HCT116 (cell line): ENCODE measurements around the gene PCCA. TPM values are rescaled to one million over a fixed set of nuclear protein-coding genes. Genes with fewer than 3 reads are reported as not detected.

Experiments
- ATAC-seq: fragments of 200-7000 bp; cut with Tn5 transposase; 2 replicates; pipeline ENCODE4 v1.9.1; 2020; ENCODE audit warnings: mild to moderate bottlenecking, moderate library complexity
- BruUV-seq: library from RNA; stranded (reverse); fragments of 400-500 nt; replicated peaks from 2 replicates; lab custom pipeline; 2021; lab: Mats Ljungman, UMichigan
- CTCF ChIA-PET: fragments of 300-600 bp; sonication (Branson Sonifier 250); formaldehyde crosslinking; loops from one replicate; lab custom pipeline; 2021; ENCODE audit warnings: antibody characterized with exemption; lab: Charles Lee
- POLR2A ChIA-PET: fragments of 300-600, 350-600 bp; sonication (Branson Sonifier 250); formaldehyde crosslinking; loops from one replicate; lab custom pipeline; 2021; ENCODE audit warnings: antibody characterized with exemption; lab: Charles Lee
- RAD21 ChIA-PET, 2 experiments: fragments of 300-600 bp; sonication (Branson Sonifier 250); formaldehyde crosslinking; loops; one replicate each; lab custom pipeline; 2023; ENCODE audit warnings: low total read pairs in 2 of 2; ENCODE audit not compliant: uncharacterized antibody in 2 of 2, unreplicated experiment in 2 of 2, low non-redundant PET in 1 of 2; lab: Charles Lee
- DNase-seq: peaks from one replicate; pipeline ENCODE4 v3.0.0-alpha.2; 2010; ENCODE audit warnings: low read depth, low spot score
- H2AFZ ChIP-seq: fragments of 200-600 bp; shearing (Covaris generic), sonication (generic); 2 replicates; pipeline ENCODE4 v1.6.1; 2017; ENCODE audit warnings: low read depth, mixed run types, mixed read lengths, antibody characterized with exemption, low read length; ENCODE audit not compliant: poor library complexity, severe bottlenecking
- H3K27ac ChIP-seq: 2 replicates; pipeline ENCODE4 v1.5.1; 2012; ENCODE audit warnings: low read depth, low read length
- H3K27me3 ChIP-seq: fragments of 200-600 bp; sonication (generic); 2 replicates; pipeline ENCODE4 v1.6.1; 2016; ENCODE audit warnings: mixed run types, low read length, mixed read lengths; ENCODE audit not compliant: insufficient read depth
- H3K36me3 ChIP-seq, 2 experiments: fragments of 200-500 bp in 1 of 2; fragments of 200-600 bp in 1 of 2; sonication (Bioruptor generic) in 1 of 2; sonication (generic) in 1 of 2; 2 replicates each; pipeline versions ENCODE4 v1.5.1 to v1.6.1; 2014 to 2016; ENCODE audit warnings: low read length in 2 of 2, inconsistent platforms in 1 of 2, mixed read lengths in 1 of 2, mixed run types in 1 of 2; ENCODE audit not compliant: insufficient read depth in 2 of 2, control insufficient read depth in 1 of 2
- H3K4me1 ChIP-seq, 2 experiments: fragments of 200-600 bp in 1 of 2; sonication (generic) in 1 of 2; 2 replicates each; pipeline versions ENCODE4 v1.5.1 to v1.6.1; 2012 to 2017; ENCODE audit warnings: low read length in 2 of 2, inconsistent platforms in 1 of 2, mild to moderate bottlenecking in 1 of 2, mixed read lengths in 1 of 2, mixed run types in 1 of 2, moderate library complexity in 1 of 2; ENCODE audit not compliant: insufficient read depth in 2 of 2, control insufficient read depth in 1 of 2
- H3K4me2 ChIP-seq: fragments of 200-600 bp; sonication (generic); 2 replicates; pipeline ENCODE4 v1.6.1; 2017; ENCODE audit warnings: mixed run types, low read length, mixed read lengths
- H3K4me3 ChIP-seq, 2 experiments: fragments of 200-600 bp in 1 of 2; sonication (generic) in 1 of 2; replicated peaks in 1 of 2; 2 replicates each; pipeline ENCODE4 v1.5.1; 2011 to 2016; ENCODE audit warnings: low read length in 2 of 2, control low read depth in 1 of 2, low read depth in 1 of 2, mild to moderate bottlenecking in 1 of 2, mixed read lengths in 1 of 2, mixed run types in 1 of 2
- H3K79me2 ChIP-seq: fragments of 200-600 bp; sonication (generic); 2 replicates; pipeline ENCODE4 v1.6.1; 2017; ENCODE audit warnings: mild to moderate bottlenecking, mixed run types, low read length, moderate library complexity, mixed read lengths; ENCODE audit not compliant: insufficient read depth
- H3K9ac ChIP-seq: fragments of 200-600 bp; sonication (generic); 2 replicates; pipeline ENCODE4 v1.6.1; 2016; ENCODE audit warnings: low read length, mixed read lengths
- H3K9me2 ChIP-seq: fragments of 200-600 bp; sonication (generic), shearing (Covaris generic); 2 replicates; pipeline ENCODE4 v1.6.1; 2017; ENCODE audit warnings: mixed run types, mild to moderate bottlenecking, moderate library complexity; ENCODE audit not compliant: insufficient read depth
- H3K9me3 ChIP-seq, 2 experiments: fragments of 200-500 bp in 1 of 2; fragments of 200-600 bp in 1 of 2; sonication (Bioruptor generic) in 1 of 2; sonication (generic) in 1 of 2; 2 replicates each; pipeline ENCODE4 v1.6.1; 2014 to 2017; ENCODE audit warnings: low read length in 2 of 2, mixed read lengths in 2 of 2, inconsistent platforms in 1 of 2, low read depth in 1 of 2, mild to moderate bottlenecking in 1 of 2, mixed run types in 1 of 2, moderate library complexity in 1 of 2; ENCODE audit not compliant: control insufficient read depth in 1 of 2, insufficient read depth in 1 of 2
- H4K20me1 ChIP-seq: fragments of 200-600 bp; sonication (generic), shearing (Covaris generic); 2 replicates; pipeline ENCODE4 v1.6.1; 2017; ENCODE audit warnings: mixed run types, mild to moderate bottlenecking, moderate library complexity; ENCODE audit not compliant: insufficient read depth
- ATF3 ChIP-seq: IDR thresholded peaks from 2 replicates; pipeline ENCODE4 v1.6.1; 2012
- ELF1 ChIP-seq: IDR thresholded peaks from 2 replicates; pipeline ENCODE4 v1.6.1; 2012; ENCODE audit warnings: low read depth, borderline replicate concordance
- EZH2 ChIP-seq: fragments of 200-600 bp; sonication (generic); IDR thresholded peaks from 2 replicates; pipeline ENCODE4 v1.6.1; 2017; ENCODE audit warnings: antibody characterized with exemption, mixed run types
- EZH2phosphoT487 ChIP-seq: fragments of 200-600 bp; IDR thresholded peaks from 2 replicates; pipeline ENCODE4 v1.6.1; 2018; ENCODE audit warnings: antibody characterized with exemption, borderline replicate concordance
- JUND ChIP-seq: IDR thresholded peaks from 2 replicates; pipeline ENCODE4 v1.6.1; 2012
- POLR2A ChIP-seq: IDR thresholded peaks from 2 replicates; pipeline ENCODE4 v1.7.0; 2011; ENCODE audit warnings: borderline replicate concordance; ENCODE audit not compliant: insufficient read depth, insufficient read length; ENCODE audit errors: extremely low read depth
- POLR2AphosphoS5 ChIP-seq: IDR thresholded peaks from 2 replicates; pipeline ENCODE4 v1.6.1; 2011; ENCODE audit warnings: mild to moderate bottlenecking, low read depth, low read length, moderate library complexity
- RAD21 ChIP-seq: IDR thresholded peaks from 2 replicates; pipeline ENCODE4 v1.6.1; 2012; ENCODE audit warnings: low read depth, mild to moderate bottlenecking
- REST ChIP-seq: IDR thresholded peaks from 2 replicates; pipeline ENCODE4 v1.6.1; 2012; ENCODE audit warnings: low read depth
- SIN3A ChIP-seq: IDR thresholded peaks from 2 replicates; pipeline ENCODE4 v1.6.1; 2012; ENCODE audit warnings: low read depth
- SP1 ChIP-seq: IDR thresholded peaks from 2 replicates; pipeline ENCODE4 v1.6.1; 2012; ENCODE audit warnings: low read depth
- SRF ChIP-seq: IDR thresholded peaks from 2 replicates; pipeline ENCODE4 v1.6.1; 2012; ENCODE audit warnings: low read depth
- ZFX ChIP-seq: fragments of 450-650 bp; IDR thresholded peaks from 2 replicates; pipeline ENCODE4 v1.6.1; 2017
- intact Hi-C: fragments of 100-400 bp; cut with micrococcal nuclease; formaldehyde crosslinking; loops from 2 replicates; pipeline ENCODE4 v1.10.0; 2022
- total RNA-seq: library from RNA; stranded (reverse); gene quantifications from one replicate; pipeline ENCODE4 v1.2.1, GENCODE V29; 2021; ENCODE audit not compliant: unreplicated experiment

The PCCA gene
- total RNA-seq, 1 experiment from 2014 or later: 23.0 TPM

GRCh38 chr13:100297413-100297812, 208.5 kb downstream of the PCCA start:
- Histone ChIP-seq H3K9ac (no peak overlapping the region), H3K79me2 (no peaks in the 10 kb centered on the region), H3K4me3 (no peak overlapping the region), H2AFZ (no peak overlapping the region), H3K9me2 (no peaks in the 10 kb centered on the region), H3K9me3 (no peaks in the 10 kb centered on the region), H3K4me1 (no peaks in the 10 kb centered on the region), H3K4me2 (no peak overlapping the region), H3K27ac (no peak overlapping the region), H3K36me3 (no peaks in the 10 kb centered on the region), H4K20me1 (no peaks in the 10 kb centered on the region), H3K27me3 (no peaks in the 10 kb centered on the region)
- DNase-seq: no peak
- ChIA-PET RAD21 (no interaction called here), CTCF (interaction anchor here (1.4 kb wide), 1 partner anchor 381 kb away, joined by 3 read pairs; no protein-coding TSS in a partner anchor), POLR2A (no interaction called here)
- BruUV-seq: no TSS peak
- intact Hi-C loops: no loop called here
- no peak for ATAC-seq
- no peak for TF ChIP-seq RAD21
- no peak for TF ChIP-seq ELF1
- no peak for TF ChIP-seq EZH2
- TF ChIP-seq EZH2phosphoT487: no peak
- no peak for TF ChIP-seq POLR2AphosphoS5
- no peak for TF ChIP-seq SRF
- TF ChIP-seq POLR2A: no peak

- Histone ChIP-seq H3K4me3 (no peak overlapping the region), H3K27me3 (no peaks in the 10 kb centered on the region), H3K9ac (no peak overlapping the region), H2AFZ (no peak overlapping the region), H3K9me2 (no peaks in the 10 kb centered on the region), H3K36me3 (no peaks in the 10 kb centered on the region), H3K4me1 (no peaks in the 10 kb centered on the region), H3K4me2 (no peak overlapping the region), H4K20me1 (no peaks in the 10 kb centered on the region), H3K27ac (no peak overlapping the region), H3K9me3 (no peaks in the 10 kb centered on the region), H3K79me2 (no peaks in the 10 kb centered on the region)
- no TSS peak for BruUV-seq
- RAD21 ChIA-PET: no interaction called here
- DNase-seq (no peak), ATAC-seq (no peak)
- CTCF ChIA-PET: interaction anchor here (1.4 kb wide), 1 partner anchor 382 kb away, joined by 3 read pairs; no protein-coding TSS in a partner anchor
- TF ChIP-seq REST (no peak), JUND (no peak), ELF1 (no peak), SIN3A (no peak), RAD21 (no peak), ZFX (no peak), ATF3 (no peak), SP1 (no peak), EZH2phosphoT487 (no peak), POLR2A (no peak)
- POLR2A ChIA-PET: no interaction called here
- intact Hi-C loops: no loop called here
Measured at GRCh38 chr13:100298116-100298681, 209.3 kb downstream of the PCCA start.
